ENCODE data around the gene REV3L.

Gene REV3L

DNA sequence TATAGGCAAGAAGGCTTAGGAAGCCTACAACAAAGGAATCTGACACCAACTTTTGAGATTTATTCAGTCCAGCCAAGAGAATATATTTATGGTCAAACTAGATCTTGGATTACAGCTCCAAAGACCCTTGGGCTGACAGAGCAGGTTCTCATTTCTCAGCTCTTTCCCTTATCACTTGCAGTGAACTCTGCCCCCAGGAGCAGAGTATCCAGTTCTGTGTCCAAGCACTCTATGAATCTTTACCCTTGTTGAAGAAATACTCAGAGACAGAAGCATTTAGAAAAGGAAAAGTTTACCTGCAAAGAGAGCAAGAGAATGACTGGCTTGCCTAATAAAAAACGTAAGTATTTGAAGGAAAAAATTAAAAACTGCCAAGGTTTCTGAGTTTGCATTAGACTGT, 205.2 kb downstream of the REV3L start:
- DNase-seq (ENCODE audit: low read depth): no peak
- TF ChIP-seq, protein P1, sequence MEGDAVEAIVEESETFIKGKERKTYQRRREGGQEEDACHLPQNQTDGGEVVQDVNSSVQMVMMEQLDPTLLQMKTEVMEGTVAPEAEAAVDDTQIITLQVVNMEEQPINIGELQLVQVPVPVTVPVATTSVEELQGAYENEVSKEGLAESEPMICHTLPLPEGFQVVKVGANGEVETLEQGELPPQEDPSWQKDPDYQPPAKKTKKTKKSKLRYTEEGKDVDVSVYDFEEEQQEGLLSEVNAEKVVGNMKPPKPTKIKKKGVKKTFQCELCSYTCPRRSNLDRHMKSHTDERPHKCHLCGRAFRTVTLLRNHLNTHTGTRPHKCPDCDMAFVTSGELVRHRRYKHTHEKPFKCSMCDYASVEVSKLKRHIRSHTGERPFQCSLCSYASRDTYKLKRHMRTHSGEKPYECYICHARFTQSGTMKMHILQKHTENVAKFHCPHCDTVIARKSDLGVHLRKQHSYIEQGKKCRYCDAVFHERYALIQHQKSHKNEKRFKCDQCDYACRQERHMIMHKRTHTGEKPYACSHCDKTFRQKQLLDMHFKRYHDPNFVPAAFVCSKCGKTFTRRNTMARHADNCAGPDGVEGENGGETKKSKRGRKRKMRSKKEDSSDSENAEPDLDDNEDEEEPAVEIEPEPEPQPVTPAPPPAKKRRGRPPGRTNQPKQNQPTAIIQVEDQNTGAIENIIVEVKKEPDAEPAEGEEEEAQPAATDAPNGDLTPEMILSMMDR (IDR thresholded peaks at IDR 0.05; ENCODE audit: insufficient read depth, low read depth, low read length, missing control alignments): no peak
- no peak overlapping the region for H3K4me3 ChIP-seq (ENCODE audit: low read length)

DNA sequence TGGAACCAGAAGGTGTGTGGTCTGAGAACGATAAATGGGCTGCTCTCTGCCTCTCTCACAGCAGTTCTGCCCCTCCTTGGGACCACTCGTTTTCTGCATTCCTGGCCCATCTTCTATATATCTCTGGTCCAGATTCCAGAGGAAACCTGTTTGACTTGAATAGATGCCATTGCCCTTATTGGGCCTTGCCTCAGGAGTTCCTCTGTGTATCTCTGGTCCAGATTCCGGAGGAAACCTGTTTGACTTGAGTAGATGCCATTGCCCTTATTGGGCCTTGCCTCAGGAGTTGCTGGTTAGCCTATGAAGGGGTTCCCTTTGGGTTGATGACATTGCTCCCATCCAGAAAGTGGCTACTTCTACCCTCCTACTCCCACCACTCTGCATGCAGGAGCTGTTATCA, 206.3 kb downstream of the REV3L start:
- TF ChIP-seq, protein P1 (IDR thresholded peaks at IDR 0.05; ENCODE audit: insufficient read depth, low read depth, low read length, missing control alignments): no peak
- DNase-seq (ENCODE audit: low read depth): peak; percentile 73

DNA sequence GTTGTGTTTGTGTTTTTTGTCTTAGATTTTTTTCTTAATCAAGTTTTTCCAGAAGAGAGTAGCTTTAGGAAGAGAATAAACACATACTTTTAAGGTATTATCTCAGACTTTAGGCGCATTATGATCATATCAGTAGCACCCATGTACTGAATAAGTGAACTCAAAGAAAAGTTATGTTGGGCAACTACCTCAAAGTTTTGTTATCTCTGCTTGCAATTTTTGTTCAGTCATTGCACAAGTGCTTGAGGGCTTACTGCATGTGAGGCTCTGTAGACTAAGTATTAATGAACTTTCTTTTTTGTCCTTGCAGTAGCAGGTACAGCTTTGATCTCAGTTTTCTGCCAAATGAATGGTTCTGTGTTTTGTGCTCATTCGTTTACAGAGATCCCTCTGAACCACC, 206.7 kb downstream of the REV3L start:
- H3K4me3 ChIP-seq (ENCODE audit: low read length): no peak overlapping the region
- TF ChIP-seq, protein P1 (IDR thresholded peaks at IDR 0.05; ENCODE audit: insufficient read depth, low read depth, low read length, missing control alignments): no peak
- DNase-seq (ENCODE audit: low read depth): no peak

More for the DNA sequence above, 206.3 kb downstream of the REV3L start:
- H3K4me3 ChIP-seq (ENCODE audit: low read length): no peak overlapping the region

DNA sequence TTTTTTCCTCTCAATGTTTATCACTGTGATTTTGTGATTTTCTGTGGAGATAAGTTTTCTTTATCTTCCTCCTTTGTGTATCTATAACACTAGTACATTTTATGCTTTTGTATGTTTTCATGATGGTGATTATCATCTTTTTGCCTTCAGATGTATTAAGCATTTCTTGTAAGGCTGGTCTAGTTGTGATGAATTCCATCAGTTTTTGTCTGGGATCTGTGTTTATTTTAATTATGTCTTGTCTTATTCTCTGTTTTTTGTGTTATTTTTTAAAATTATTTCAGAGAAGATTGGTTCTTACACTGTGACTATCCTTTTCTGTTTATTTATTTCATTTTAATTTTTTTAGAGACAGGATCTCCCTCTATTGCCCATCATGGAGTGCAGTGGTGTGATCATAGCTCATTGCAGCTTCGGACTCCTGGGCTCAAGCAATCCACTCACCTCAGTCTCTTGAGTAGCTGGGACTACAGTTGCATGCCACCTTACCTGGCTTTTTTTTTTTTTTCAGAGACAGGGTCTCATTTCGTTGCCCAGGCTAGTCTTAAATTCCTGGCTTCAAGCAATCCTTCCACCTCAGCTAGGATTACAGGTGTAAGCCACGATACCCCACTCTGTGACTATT, 208.3 kb downstream of the REV3L start:
- no peak for DNase-seq (ENCODE audit: low read depth)
- no peak overlapping the region for H3K4me3 ChIP-seq (ENCODE audit: low read length)
- TF ChIP-seq, protein P1 (IDR thresholded peaks at IDR 0.05; ENCODE audit: insufficient read depth, low read depth, low read length, missing control alignments): no peak

DNA sequence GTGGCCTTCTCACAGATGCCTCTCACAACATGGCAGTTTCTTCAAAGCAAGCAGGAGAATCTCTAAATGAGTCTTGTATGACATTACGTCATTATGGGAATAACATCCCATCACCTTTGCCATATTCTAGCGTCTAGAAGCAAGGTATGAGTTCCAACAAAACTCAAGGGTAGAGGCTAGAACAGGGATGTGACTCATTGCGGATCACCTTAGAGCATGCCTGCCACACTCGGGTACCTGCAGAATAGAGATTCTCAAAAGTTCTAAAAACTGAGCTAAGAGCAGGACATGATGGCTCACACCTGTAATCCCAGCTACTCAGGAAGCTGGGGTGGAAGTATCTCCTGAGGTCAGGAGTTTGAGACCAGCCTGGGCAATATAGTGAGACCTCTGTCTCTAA, 212.9 kb downstream of the REV3L start:
- peak; percentile 19 for DNase-seq (ENCODE audit: low read depth)
- H3K4me3 ChIP-seq (ENCODE audit: low read length): no peak overlapping the region
- TF ChIP-seq, protein P1 (IDR thresholded peaks at IDR 0.05; ENCODE audit: insufficient read depth, low read depth, low read length, missing control alignments): no peak

DNA sequence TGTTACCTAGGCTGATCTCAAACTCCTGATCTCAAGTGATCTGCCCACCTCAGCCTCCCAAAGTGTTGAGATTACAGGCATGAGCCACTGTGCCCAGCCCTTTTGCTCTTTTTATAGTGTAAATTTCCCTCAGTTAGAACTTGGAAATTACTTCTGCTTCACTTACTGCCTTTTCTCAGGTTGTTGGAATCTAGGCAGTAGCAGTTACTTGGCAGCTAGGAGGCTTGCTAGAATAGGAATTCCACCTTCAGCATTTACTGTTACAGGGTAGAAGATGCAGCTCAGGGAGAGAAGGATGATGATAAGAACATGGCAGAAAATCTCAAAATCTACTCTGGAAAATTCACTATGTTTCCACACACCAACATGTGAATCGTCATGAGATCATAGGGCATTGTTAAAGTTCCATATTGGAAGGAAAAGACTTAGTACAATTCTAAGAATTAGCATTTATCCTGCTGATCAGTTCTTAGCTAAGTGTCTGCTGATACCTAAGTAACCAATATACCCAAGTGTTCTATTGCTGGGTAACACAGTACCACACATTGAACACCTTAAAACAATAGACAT, 213.5 kb downstream of the REV3L start:
- TF ChIP-seq, protein P1 (IDR thresholded peaks at IDR 0.05; ENCODE audit: insufficient read depth, low read depth, low read length, missing control alignments): no peak
- DNase-seq (ENCODE audit: low read depth): peak; percentile 41
- no peak overlapping the region for H3K4me3 ChIP-seq (ENCODE audit: low read length)

All from epithelial cell of esophagus (primary cell).